Cardiac fibroblast (primary cell): ENCODE measurements around the gene SIN3A.
A peak's percentile ranks its signal among the peaks of the same experiment; 100 is the strongest.

Experiments
- DNase-seq, 2 donors: peaks; one replicate each; pipeline versions ENCODE4 v3.0.0 to v3.0.0-alpha.2; 2010; ENCODE audit warnings: low read depth in 2 of 2
- H3K4me3 ChIP-seq, 2 donors: replicated peaks in 1 of 2; 1 replicate in 1 of 2; 2 replicates in 1 of 2; pipeline ENCODE4 v1.5.1; 2011; ENCODE audit warnings: low read depth in 2 of 2, low read length in 2 of 2, mild to moderate bottlenecking in 2 of 2, moderate library complexity in 1 of 2
- TF ChIP-seq, protein P1 (sequence below): IDR thresholded peaks from one replicate; pipeline ENCODE4 v1.5.1; 2011; ENCODE audit warnings: low read depth, mild to moderate bottlenecking, low read length, inconsistent platforms

SIN3A gene

DNA sequence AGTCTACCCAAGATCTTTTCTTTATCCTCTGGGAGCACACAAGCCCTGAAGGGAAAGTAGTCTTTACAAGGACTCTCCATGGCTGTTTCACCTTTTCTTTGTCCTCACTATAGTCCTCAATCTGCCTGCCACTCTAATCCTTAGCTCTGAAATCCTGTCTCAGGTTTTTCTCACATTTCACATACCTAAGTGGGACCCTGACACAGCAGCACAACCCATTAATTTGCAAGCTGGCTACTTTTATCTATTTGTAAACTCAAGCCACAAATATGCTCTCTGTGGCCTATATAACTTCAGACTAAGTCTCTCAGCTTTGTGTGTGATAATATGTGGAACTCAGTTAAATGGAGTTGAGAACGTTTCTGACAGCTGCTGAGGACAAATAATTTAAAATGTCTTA, 19.8 kb downstream of the SIN3A start:
- no peak overlapping the region for H3K4me3 ChIP-seq
- TF ChIP-seq, protein P1, sequence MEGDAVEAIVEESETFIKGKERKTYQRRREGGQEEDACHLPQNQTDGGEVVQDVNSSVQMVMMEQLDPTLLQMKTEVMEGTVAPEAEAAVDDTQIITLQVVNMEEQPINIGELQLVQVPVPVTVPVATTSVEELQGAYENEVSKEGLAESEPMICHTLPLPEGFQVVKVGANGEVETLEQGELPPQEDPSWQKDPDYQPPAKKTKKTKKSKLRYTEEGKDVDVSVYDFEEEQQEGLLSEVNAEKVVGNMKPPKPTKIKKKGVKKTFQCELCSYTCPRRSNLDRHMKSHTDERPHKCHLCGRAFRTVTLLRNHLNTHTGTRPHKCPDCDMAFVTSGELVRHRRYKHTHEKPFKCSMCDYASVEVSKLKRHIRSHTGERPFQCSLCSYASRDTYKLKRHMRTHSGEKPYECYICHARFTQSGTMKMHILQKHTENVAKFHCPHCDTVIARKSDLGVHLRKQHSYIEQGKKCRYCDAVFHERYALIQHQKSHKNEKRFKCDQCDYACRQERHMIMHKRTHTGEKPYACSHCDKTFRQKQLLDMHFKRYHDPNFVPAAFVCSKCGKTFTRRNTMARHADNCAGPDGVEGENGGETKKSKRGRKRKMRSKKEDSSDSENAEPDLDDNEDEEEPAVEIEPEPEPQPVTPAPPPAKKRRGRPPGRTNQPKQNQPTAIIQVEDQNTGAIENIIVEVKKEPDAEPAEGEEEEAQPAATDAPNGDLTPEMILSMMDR: no peak
- DNase-seq: peak in 1 of 2 donors; percentile 11

DNA sequence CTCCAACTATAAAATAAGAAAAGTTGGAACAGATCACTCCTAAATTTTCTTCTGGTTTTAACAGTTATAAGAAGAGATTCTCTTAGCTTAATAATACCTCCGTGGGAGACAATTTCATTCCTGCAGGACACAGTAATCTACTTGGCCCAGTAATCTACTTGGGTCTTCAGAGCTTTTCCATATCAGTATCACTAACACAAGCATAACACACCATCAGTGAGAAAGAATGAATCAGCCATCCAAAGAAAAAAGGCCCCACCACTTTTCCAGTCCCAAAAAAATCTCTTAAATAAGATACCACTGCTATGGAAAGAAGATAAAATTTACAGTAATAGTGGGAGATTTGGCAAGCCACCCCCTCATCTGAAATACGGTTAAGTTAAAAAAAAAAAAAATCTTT, 20.2 kb downstream of the SIN3A start:
- TF ChIP-seq, protein P1: no peak
- H3K4me3 ChIP-seq: no peak overlapping the region
- DNase-seq: peak in 1 of 2 donors; percentile 7

DNA sequence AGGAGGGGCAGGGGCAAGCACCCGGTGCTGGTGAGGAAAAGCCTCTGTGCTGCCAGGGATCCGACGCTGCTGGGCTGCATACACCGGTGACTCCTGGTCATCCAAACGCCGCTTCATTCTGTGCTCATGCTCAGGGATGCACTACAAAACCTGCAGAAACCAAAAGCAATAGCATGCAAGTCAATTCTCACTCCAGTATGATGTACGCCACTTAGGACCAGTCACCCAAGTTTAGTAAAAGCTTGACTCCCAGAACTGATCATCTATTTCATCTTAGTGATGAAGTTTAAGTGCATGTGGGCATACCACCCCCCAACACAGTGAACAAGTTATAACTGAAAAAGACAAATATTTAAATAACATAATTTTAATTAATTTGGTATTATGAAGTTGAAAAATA, 21.2 kb downstream of the SIN3A start:
- no peak overlapping the region for H3K4me3 ChIP-seq
- DNase-seq: no peak
- TF ChIP-seq, protein P1: no peak

DNA sequence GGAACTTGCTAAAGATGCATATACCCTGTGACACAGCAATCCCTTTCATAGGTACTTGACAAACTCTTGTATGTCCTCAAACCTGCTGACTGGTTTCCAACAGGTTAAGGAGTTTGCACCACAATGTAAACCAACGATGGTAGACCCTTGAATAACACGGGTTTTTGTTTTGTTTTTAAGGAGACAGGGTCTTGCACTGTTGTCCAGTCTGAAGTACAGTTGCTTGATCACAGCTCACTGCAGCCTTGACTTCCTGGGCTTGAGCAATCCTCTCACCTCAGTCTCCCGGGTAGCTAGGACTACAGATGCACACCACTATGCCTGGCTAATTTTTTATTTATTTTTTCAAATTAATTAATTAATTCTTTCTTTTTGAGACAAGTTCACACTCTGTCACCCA, 23.3 kb downstream of the SIN3A start:
- DNase-seq: no peak
- no peak overlapping the region for H3K4me3 ChIP-seq
- TF ChIP-seq, protein P1: no peak

DNA sequence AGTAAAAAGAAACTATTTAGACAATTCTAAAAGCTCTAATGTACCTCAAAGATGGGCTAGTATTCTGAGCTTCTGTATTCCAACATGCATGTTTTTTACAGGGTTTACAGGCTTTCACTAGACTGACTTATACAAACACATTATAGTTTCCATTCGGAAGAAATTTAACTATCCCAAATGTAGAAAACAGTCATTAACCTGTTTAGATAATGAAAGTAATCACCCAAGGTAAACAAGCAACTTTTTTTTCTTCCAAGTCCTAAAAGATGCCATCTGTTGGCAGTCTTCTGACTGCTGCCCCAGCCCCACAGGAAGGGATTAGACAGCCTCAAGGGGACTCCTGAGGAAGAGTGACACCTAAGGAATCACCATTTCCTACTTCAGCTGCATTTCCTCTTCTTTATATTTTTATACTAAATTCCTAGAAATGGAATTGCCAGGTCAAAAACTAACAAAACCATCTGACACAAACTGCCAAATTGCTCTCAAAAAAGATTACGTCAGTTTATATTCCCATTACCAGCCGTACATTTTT, 25.5 kb downstream of the SIN3A start:
- H3K4me3 ChIP-seq: no peak overlapping the region
- TF ChIP-seq, protein P1: no peak
- DNase-seq: no peak

DNA sequence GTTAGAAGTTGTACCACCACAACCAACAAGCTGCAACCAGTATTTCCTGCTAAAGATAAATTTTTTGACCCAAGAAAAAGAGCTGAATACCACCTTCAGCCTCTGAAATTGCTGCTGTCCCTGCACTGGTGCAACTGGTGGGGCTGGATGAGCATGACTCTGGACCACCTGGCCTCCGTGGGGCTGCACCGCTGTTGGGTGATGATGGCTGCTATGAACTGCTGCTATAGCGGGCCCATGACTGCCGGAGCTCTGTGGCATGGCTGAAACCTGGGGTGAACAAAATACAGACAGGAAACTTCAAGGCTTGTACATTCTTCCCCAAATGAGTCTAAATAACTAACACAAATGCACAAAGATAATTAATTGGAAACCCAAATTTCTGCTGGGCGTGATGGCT, 28.9 kb downstream of the SIN3A start:
- DNase-seq: no peak
- H3K4me3 ChIP-seq: no peak overlapping the region
- TF ChIP-seq, protein P1: no peak

DNA sequence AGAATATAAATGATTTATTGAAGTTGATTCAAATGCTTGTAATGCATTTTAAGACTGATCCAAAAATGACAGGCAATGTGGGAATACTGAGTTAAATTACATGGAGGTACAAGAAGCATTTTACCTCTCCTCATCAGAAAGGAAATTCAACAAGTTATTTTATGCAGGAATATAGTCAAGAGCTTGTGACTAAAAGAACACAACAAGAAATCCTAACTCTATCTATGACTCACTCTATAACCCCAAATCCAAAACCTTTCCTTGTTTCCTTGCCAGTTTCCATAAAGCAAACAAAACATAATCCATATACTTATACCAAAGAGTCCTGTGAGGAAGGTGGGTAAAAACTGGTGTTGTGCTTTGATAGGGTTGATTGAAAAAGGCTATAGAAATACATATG, 30.8 kb downstream of the SIN3A start:
- no peak overlapping the region for H3K4me3 ChIP-seq
- peak; percentile 25 to 27 for DNase-seq
- TF ChIP-seq, protein P1: no peak
